ENCODE data around the gene ZBTB7C.

GRCh38 chr18:48038636-48039035 lies 370.5 kb downstream of the ZBTB7C start:
- TF ChIP-seq CTCF (conservative IDR thresholded peaks at IDR 0.05; ENCODE audit: low read length) = no peak
- no peak for TF ChIP-seq EZH2phosphoT487 (IDR thresholded peaks at IDR 0.05; ENCODE audit: borderline replicate concordance)

Measured in Loucy (cell line).